H1 (cell line): ENCODE data around the gene VSNL1. TPM values are rescaled to one million over a fixed set of nuclear protein-coding genes. Genes with fewer than 3 reads are reported as not detected.

Source experiments
- CTCF ChIA-PET: fragments of 300-600 bp; sonication (Branson Sonifier 250); formaldehyde crosslinking; loops from one replicate; lab custom pipeline; 2021; ENCODE audit not compliant: partially characterized antibody; lab: Charles Lee
- POLR2A ChIA-PET: fragments of 300-600 bp; sonication (Branson Sonifier 250); formaldehyde crosslinking; loops from one replicate; lab custom pipeline; 2021; ENCODE audit warnings: inconsistent platforms; ENCODE audit not compliant: partially characterized antibody; lab: Charles Lee
- DNase-seq, 2 experiments: peaks; one replicate each; pipeline versions ENCODE4 v3.0.0 to v3.0.0-alpha.2; 2010 to 2022; ENCODE audit warnings: low spot score in 2 of 2, low read depth in 1 of 2, mixed read lengths in 1 of 2
- FAIRE-seq: peaks from 2 replicates; lab custom pipeline; 2011; peaks lifted over from hg19 to GRCh38; lab: Jason Lieb, UNC
- H2AFZ ChIP-seq: 2 replicates; pipeline ENCODE4 v1.8.1; 2012; ENCODE audit warnings: low read length, inconsistent platforms
- H2AK5ac ChIP-seq: 2 replicates; pipeline ENCODE4 v1.6.1; 2013; ENCODE audit warnings: low read depth, low read length
- H2BK120ac ChIP-seq: replicated peaks from 2 replicates; pipeline ENCODE3; 2013; ENCODE audit warnings: low read depth, low read length, inconsistent platforms
- H2BK12ac ChIP-seq: 2 replicates; pipeline ENCODE4 v1.6.1; 2013; ENCODE audit warnings: low read depth, low read length
- H2BK15ac ChIP-seq: 2 replicates; pipeline ENCODE4 v1.6.1; 2013; ENCODE audit warnings: low read length
- H2BK20ac ChIP-seq: 2 replicates; pipeline ENCODE4 v1.6.1; 2013; ENCODE audit warnings: low read length
- H2BK5ac ChIP-seq: 2 replicates; pipeline ENCODE4 v1.6.1; 2013; ENCODE audit warnings: low read depth, low read length
- H3K14ac ChIP-seq: 2 replicates; pipeline ENCODE4 v1.6.1; 2013; ENCODE audit warnings: inconsistent platforms; ENCODE audit not compliant: insufficient read length
- H3K18ac ChIP-seq: 2 replicates; pipeline ENCODE4 v1.6.1; 2013; ENCODE audit warnings: low read length; ENCODE audit errors: extremely low read depth
- H3K23ac ChIP-seq: 2 replicates; pipeline ENCODE4 v1.6.1; 2013; ENCODE audit warnings: inconsistent platforms; ENCODE audit not compliant: insufficient read length
- H3K23me2 ChIP-seq: 2 replicates; pipeline ENCODE4 v1.6.1; 2013; ENCODE audit warnings: low read depth, low read length
- H3K27ac ChIP-seq: 2 replicates; pipeline ENCODE4 v1.6.1; 2011; ENCODE audit warnings: low read depth, low read length, inconsistent platforms
- H3K27me3 ChIP-seq, 4 experiments: replicated peaks in 1 of 4; 1 replicate in 1 of 4; 2 replicates in 3 of 4; pipeline versions ENCODE4 v1.6.1 to v1.8.1; 2011 to 2013; ENCODE audit warnings: low read length in 3 of 4, mild to moderate bottlenecking in 3 of 4, inconsistent platforms in 2 of 4, mixed read lengths in 2 of 4, moderate library complexity in 1 of 4; ENCODE audit not compliant: control insufficient read depth in 3 of 4, insufficient read depth in 3 of 4; ENCODE audit errors: extremely low read depth in 1 of 4
- H3K36me3 ChIP-seq, 4 experiments: 2 replicates each; pipeline versions ENCODE4 v1.6.1 to v1.8.1; 2011 to 2013; ENCODE audit warnings: mild to moderate bottlenecking in 4 of 4, low read length in 3 of 4, moderate library complexity in 2 of 4, control low read depth in 1 of 4, inconsistent platforms in 1 of 4; ENCODE audit not compliant: insufficient read depth in 4 of 4, control insufficient read depth in 2 of 4
- H3K4ac ChIP-seq: replicated peaks from 2 replicates; pipeline ENCODE3; 2013; ENCODE audit warnings: low read length, low read depth, mixed read lengths, inconsistent platforms; ENCODE audit not compliant: insufficient read length
- H3K4me1 ChIP-seq, 4 experiments: replicated peaks in 1 of 4; 1 replicate in 1 of 4; 2 replicates in 3 of 4; pipeline versions ENCODE4 v1.6.1 to v1.8.1; 2011 to 2013; ENCODE audit warnings: low read length in 3 of 4, inconsistent platforms in 2 of 4, mixed read lengths in 1 of 4; ENCODE audit not compliant: insufficient read depth in 4 of 4, control insufficient read depth in 3 of 4
- H3K4me2 ChIP-seq, 2 experiments: 2 replicates each; pipeline versions ENCODE4 v1.6.1 to v1.8.1; 2011 to 2013; ENCODE audit warnings: low read depth in 2 of 2, low read length in 2 of 2, control low read depth in 1 of 2, inconsistent platforms in 1 of 2, mild to moderate bottlenecking in 1 of 2; ENCODE audit not compliant: insufficient read depth in 1 of 2
- H3K4me3 ChIP-seq, 4 experiments: fragments of 200-600, 300-600 bp in 1 of 4; sonication (generic), shearing (Covaris generic), sonication (Bioruptor Twin) in 1 of 4; 2 replicates each; pipeline versions ENCODE4 v1.5.1 to v1.8.1; 2011 to 2016; ENCODE audit warnings: low read length in 4 of 4, low read depth in 3 of 4, control low read depth in 2 of 4, inconsistent platforms in 2 of 4, mild to moderate bottlenecking in 2 of 4, mixed read lengths in 1 of 4, moderate library complexity in 1 of 4; ENCODE audit not compliant: insufficient read depth in 2 of 4; ENCODE audit errors: extremely low read depth in 1 of 4
- H3K56ac ChIP-seq: replicated peaks from 2 replicates; pipeline ENCODE3; 2013; ENCODE audit warnings: low read depth, mild to moderate bottlenecking, mixed read lengths, low read length, inconsistent platforms; ENCODE audit not compliant: insufficient read length
- H3K79me1 ChIP-seq: 2 replicates; pipeline ENCODE4 v1.6.1; 2013; ENCODE audit warnings: low read depth, low read length, control low read depth
- H3K79me2 ChIP-seq, 2 experiments: 2 replicates each; pipeline versions ENCODE4 v1.6.1 to v1.8.1; 2012 to 2013; ENCODE audit warnings: low read length in 2 of 2, mild to moderate bottlenecking in 2 of 2, inconsistent platforms in 1 of 2; ENCODE audit not compliant: insufficient read depth in 2 of 2, control insufficient read depth in 1 of 2
- H3K9ac ChIP-seq, 4 experiments: replicated peaks in 1 of 4; 1 replicate in 1 of 4; 2 replicates in 3 of 4; pipeline versions ENCODE4 v1.6.1 to v1.8.1; 2011 to 2013; ENCODE audit warnings: low read depth in 3 of 4, low read length in 3 of 4, control low read depth in 2 of 4, mild to moderate bottlenecking in 2 of 4, moderate library complexity in 2 of 4, inconsistent platforms in 1 of 4; ENCODE audit errors: extremely low read depth in 1 of 4
- H3K9me3 ChIP-seq, 2 experiments: 2 replicates each; pipeline versions ENCODE4 v1.6.1 to v1.8.1; 2012 to 2013; ENCODE audit warnings: mild to moderate bottlenecking in 2 of 2, moderate library complexity in 2 of 2, control low read depth in 1 of 2, inconsistent platforms in 1 of 2, low read depth in 1 of 2, low read length in 1 of 2, mixed read lengths in 1 of 2; ENCODE audit not compliant: insufficient read depth in 2 of 2
- H4K20me1 ChIP-seq, 2 experiments: replicated peaks in 1 of 2; 2 replicates each; pipeline versions ENCODE3 to v1.8.1; 2011 to 2013; ENCODE audit warnings: inconsistent platforms in 2 of 2, low read length in 2 of 2, mild to moderate bottlenecking in 1 of 2; ENCODE audit not compliant: insufficient read depth in 2 of 2, control insufficient read depth in 1 of 2
- H4K5ac ChIP-seq: 2 replicates; pipeline ENCODE4 v1.6.1; 2013; ENCODE audit warnings: low read length, low read depth, mixed read lengths, inconsistent platforms; ENCODE audit not compliant: insufficient read length
- H4K8ac ChIP-seq: 2 replicates; pipeline ENCODE4 v1.8.0; 2013; ENCODE audit warnings: mild to moderate bottlenecking, moderate library complexity, low read length, inconsistent platforms; ENCODE audit not compliant: insufficient read depth; ENCODE audit errors: extremely low read depth
- H4K91ac ChIP-seq: replicated peaks from 2 replicates; pipeline ENCODE3; 2013; ENCODE audit warnings: low read length, mixed read lengths, inconsistent platforms; ENCODE audit not compliant: insufficient read length
- POLR2AphosphoS5 ChIP-seq: IDR thresholded peaks from 2 replicates; pipeline ENCODE4 v1.6.1; 2011; ENCODE audit warnings: low read depth, low read length
- SIRT6 ChIP-seq: IDR thresholded peaks from one replicate; pipeline ENCODE4 v1.7.1; 2012; ENCODE audit warnings: low read length, inconsistent platforms
- WGBS, 2 experiments: shearing (Covaris generic) in 1 of 2; methylation state at CpG; one replicate each; pipeline versions ENCODE4 v1.1.6 to v1.1.7; 2013 to 2015; ENCODE audit warnings: low lambda C conversion rate in 2 of 2, mixed read lengths in 2 of 2, inconsistent platforms in 1 of 2, low coverage in 1 of 2, missing lambda C conversion rate in 1 of 2; ENCODE audit not compliant: insufficient replicate concordance in 2 of 2, insufficient coverage in 1 of 2, insufficient read length in 1 of 2; ENCODE audit errors: extremely low coverage in 1 of 2, missing lambda C conversion rate in 1 of 2; 5-methylcytosine and 5-hydroxymethylcytosine counted together
- polyA plus RNA-seq, 7 experiments: library from polyadenylated mRNA; depleted of rRNA in 3 of 7; stranded (reverse) in 5 of 7; unstranded in 2 of 7; fragments of >200 nt in 5 of 7; fragments of 200-250 nt in 2 of 7; gene quantifications; 1 replicate in 5 of 7; 2 replicates in 1 of 7; 4 replicates in 1 of 7; pipeline versions ENCODE4 v1.2.1 to v1.2.3, GENCODE V29; 2011 to 2013; ENCODE audit warnings: missing spikeins in 2 of 7, mixed read lengths in 2 of 7
- total RNA-seq: library from RNA; stranded (reverse); fragmentation: NEBNext Ultra II Directional; extraction: Animal tissue kit (Norgen Biotek cat#: 25700); gene quantifications from 2 replicates; pipeline ENCODE4 v1.2.1, GENCODE V29; 2021

VSNL1 gene
- total and polyA plus RNA-seq, 2 of the 8 experiments (the other 6 are each of a cell fraction or from before 2014, with no cell fraction given) = 49.4 to 108 TPM

DNA sequence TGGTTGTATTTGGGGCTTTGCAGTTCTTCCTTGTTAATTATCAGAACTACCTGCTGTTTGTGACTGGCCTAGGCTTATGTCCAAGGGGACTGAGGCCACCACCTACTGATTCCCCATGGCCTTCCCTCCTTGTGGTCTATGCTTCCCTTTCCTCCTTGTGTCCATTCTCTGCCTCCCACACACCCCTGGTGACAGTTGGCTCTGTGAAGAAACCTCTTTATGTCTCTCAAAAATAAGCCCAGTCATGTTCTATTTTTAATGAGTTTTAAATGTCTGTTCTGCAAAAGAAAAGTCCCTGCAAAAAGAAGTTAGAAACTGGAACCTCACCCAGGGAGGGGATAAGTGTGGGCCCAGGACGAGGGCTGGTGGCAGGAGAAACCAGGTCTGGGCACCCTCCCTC is 108.1 kb downstream of the VSNL1 start:
- Histone ChIP-seq H2BK5ac (no peak overlapping the region), H2BK120ac (no peak overlapping the region), H2AK5ac (no peak overlapping the region), H3K36me3 (peaks cover 0 to 12% (median 6%) of the 10 kb centered on the region in 4 experiments; a peak in 4 of 8 replicates), H3K79me1 (no peaks in the 10 kb centered on the region; the same call in 1 of the 2 replicates), H2BK15ac (no peak overlapping the region), H3K56ac (no peak overlapping the region), H3K4me1 (peaks cover 0 to 4% (median under 1%) of the 10 kb centered on the region in 4 experiments; a peak in 2 of 7 replicates), H3K27me3 (no peaks in the 10 kb centered on the region), H3K4me3 (no peak overlapping the region), H3K18ac (no peak overlapping the region), H2BK20ac (no peak overlapping the region), H2BK12ac (no peak overlapping the region), H4K8ac (no peak overlapping the region; the same call in 1 of the 2 replicates), H4K20me1 (peaks cover 0 to 2% of the 10 kb centered on the region in 2 experiments), H3K9me3 (no peaks in the 10 kb centered on the region), H3K4ac (no peak overlapping the region), H3K14ac (no peak overlapping the region), H3K79me2 (no peaks in the 10 kb centered on the region), H3K4me2 (no peak overlapping the region), H3K27ac (no peak overlapping the region), H3K23me2 (no peaks in the 10 kb centered on the region), H2AFZ (no peak overlapping the region), H4K5ac (no peak overlapping the region), H3K9ac (no peak overlapping the region), H4K91ac (no peak overlapping the region), H3K23ac (no peak overlapping the region)
- FAIRE-seq (no peak), DNase-seq (no peak)
- ChIA-PET CTCF (interaction anchor here (1.0 to 6.6 kb wide), 5 partner anchors 13 to 40 kb away, joined by 3 to 61 read pairs (median 22); no protein-coding TSS in a partner anchor), POLR2A (no interaction called here)
- whole genome bisulfite sequencing, 2 experiments = 94% methylated on average over 1 of the region's 1 CpG; no CpG with 5 or more reads in 1 of the 2 experiments
- TF ChIP-seq POLR2AphosphoS5 (no peak), SIRT6 (no peak)
